Tibial nerve (tissue), 4 donors: ENCODE results near the gene CNIH3. TPM values are rescaled to one million over a fixed set of nuclear protein-coding genes. Genes with fewer than 3 reads are reported as not detected.

Experiments used
- DNase-seq, 2 donors: peaks; one replicate each; pipeline ENCODE4 v3.0.0-alpha.2; 2019; ENCODE audit warnings: low spot score in 2 of 2
- H3K27ac ChIP-seq, 4 donors: fragments of 200-600 bp; sonication (generic) in 3 of 4; one replicate each; pipeline ENCODE4 v1.5.1; 2017 to 2019; ENCODE audit warnings: mild to moderate bottlenecking in 1 of 4
- H3K27me3 ChIP-seq, 2 donors: fragments of 200-600 bp; sonication (generic) in 1 of 2; one replicate each; pipeline versions ENCODE4 v1.5.1 to v1.6.0; 2017 to 2019
- H3K36me3 ChIP-seq, 3 donors: fragments of 200-600 bp; sonication (generic); one replicate each; pipeline ENCODE4 v1.5.1; 2018 to 2019
- H3K4me1 ChIP-seq, 4 donors: fragments of 200-600 bp; sonication (generic) in 3 of 4; one replicate each; pipeline ENCODE4 v1.5.1; 2017 to 2019
- H3K4me3 ChIP-seq, 4 donors: fragments of 200-600 bp; sonication (generic) in 3 of 4; one replicate each; pipeline ENCODE4 v1.5.1; 2017 to 2019; ENCODE audit warnings: mild to moderate bottlenecking in 1 of 4, moderate library complexity in 1 of 4
- H3K9me3 ChIP-seq, 4 donors: fragments of 200-600 bp; sonication (generic) in 3 of 4; one replicate each; pipeline ENCODE4 v1.5.1; 2017 to 2019
- CTCF ChIP-seq, 5 experiments: fragments of 200-600 bp in 3 of 5; fragments of 450-650 bp in 2 of 5; sonication (generic) in 3 of 5; IDR thresholded peaks; one replicate each; pipeline ENCODE4 v1.5.1; 2016 to 2019; ENCODE audit warnings: antibody characterized with exemption in 5 of 5, mild to moderate bottlenecking in 3 of 5, moderate library complexity in 2 of 5
- EP300 ChIP-seq, 2 donors: sonication (generic); formaldehyde crosslinking; IDR thresholded peaks; one replicate each; pipeline ENCODE4 v1.6.1; 2017; ENCODE audit warnings: antibody characterized with exemption in 2 of 2, mild to moderate bottlenecking in 1 of 2
- POLR2A ChIP-seq, 2 donors: fragments of 450-650 bp; IDR thresholded peaks; one replicate each; pipeline ENCODE4 v1.6.1; 2017; ENCODE audit warnings: antibody characterized with exemption in 2 of 2, mild to moderate bottlenecking in 2 of 2, moderate library complexity in 2 of 2
- WGBS, 2 donors: methylation state at CpG; one replicate each; pipeline ENCODE4 v1.1.5; 2018; 5-methylcytosine and 5-hydroxymethylcytosine counted together
- total RNA-seq, 4 donors: library from RNA; depleted of rRNA; stranded (reverse); fragments of >200 nt; gene quantifications; one replicate each; pipeline ENCODE4 v1.1.0, GENCODE V29; 2016

Gene CNIH3
- total RNA-seq, 4 donors from 2014 or later, result 1.8 to 7.6 (median 4.7) TPM

- no peak for DNase-seq
- 49 to 52% methylated on average over 2 of the region's 2 CpGs for WGBS, 2 donors
- no peak for TF ChIP-seq CTCF (IDR thresholded peaks at IDR 0.05)
- no peak for TF ChIP-seq POLR2A (IDR thresholded peaks at IDR 0.05)
- no peak for TF ChIP-seq EP300 (IDR thresholded peaks at IDR 0.05)
Measured at GRCh38 chr1:224777180-224777579, 161.1 kb downstream of the CNIH3 start.

GRCh38 chr1:224779536-224779935 is 163.4 kb downstream of the CNIH3 start:
- Histone ChIP-seq H3K9me3 (no peaks in the 10 kb centered on the region), H3K36me3 (no peaks in the 10 kb centered on the region), H3K27me3 (no peaks in the 10 kb centered on the region), H3K4me3 (no peak overlapping the region), H3K4me1 (no peaks in the 10 kb centered on the region), H3K27ac (no peak overlapping the region)
- DNase-seq, result no peak
- TF ChIP-seq EP300 (IDR thresholded peaks at IDR 0.05) (no peak), POLR2A (IDR thresholded peaks at IDR 0.05) (no peak), CTCF (IDR thresholded peaks at IDR 0.05) (no peak)

More at GRCh38 chr1:224777180-224777579, 161.1 kb downstream of the CNIH3 start:
- Histone ChIP-seq H3K36me3 (no peaks in the 10 kb centered on the region), H3K27ac (no peak overlapping the region), H3K9me3 (no peaks in the 10 kb centered on the region), H3K4me1 (no peaks in the 10 kb centered on the region), H3K27me3 (no peaks in the 10 kb centered on the region), H3K4me3 (no peak overlapping the region)

- no peaks in the 10 kb centered on the region for H3K36me3 ChIP-seq
- no peak overlapping the region for H3K27ac ChIP-seq
- no peaks in the 10 kb centered on the region for H3K9me3 ChIP-seq
- no peak for DNase-seq
- no peaks in the 10 kb centered on the region for H3K27me3 ChIP-seq
- no peaks in the 10 kb centered on the region for H3K4me1 ChIP-seq
- no peak overlapping the region for H3K4me3 ChIP-seq
- 64 to 65% methylated on average over 5 of the region's 5 CpGs for WGBS, 2 donors
- TF ChIP-seq EP300 (IDR thresholded peaks at IDR 0.05) (no peak), POLR2A (IDR thresholded peaks at IDR 0.05) (no peak), CTCF (IDR thresholded peaks at IDR 0.05) (no peak)
Measured at GRCh38 chr1:224780736-224781135, 164.6 kb downstream of the CNIH3 start.

- TF ChIP-seq EP300 (IDR thresholded peaks at IDR 0.05) (no peak), POLR2A (IDR thresholded peaks at IDR 0.05) (no peak), CTCF (IDR thresholded peaks at IDR 0.05) (no peak)
- no peaks in the 10 kb centered on the region for H3K4me1 ChIP-seq
- 73 to 82% methylated on average over 2 of the region's 2 CpGs for WGBS, 2 donors
Measured at GRCh38 chr1:224781800-224782199, 165.7 kb downstream of the CNIH3 start.

GRCh38 chr1:224782281-224783000 is 166.3 kb downstream of the CNIH3 start:
- no peaks in the 10 kb centered on the region for H3K4me1 ChIP-seq
- H3K36me3 ChIP-seq, result no peaks in the 10 kb centered on the region
- H3K9me3 ChIP-seq, result no peaks in the 10 kb centered on the region
- no peak for TF ChIP-seq EP300 (IDR thresholded peaks at IDR 0.05)
- no peak for TF ChIP-seq POLR2A (IDR thresholded peaks at IDR 0.05)
- TF ChIP-seq CTCF (IDR thresholded peaks at IDR 0.05), result no peak
- H3K4me3 ChIP-seq, result no peak overlapping the region
- H3K27me3 ChIP-seq, result no peaks in the 10 kb centered on the region
- no peak overlapping the region for H3K27ac ChIP-seq
- no peak for DNase-seq
- WGBS, 2 donors, result 71 to 80% methylated on average over 2 of the region's 2 CpGs

More at GRCh38 chr1:224781800-224782199, 165.7 kb downstream of the CNIH3 start:
- H3K36me3 ChIP-seq, result no peaks in the 10 kb centered on the region
- H3K27me3 ChIP-seq, result no peaks in the 10 kb centered on the region
- H3K9me3 ChIP-seq, result no peaks in the 10 kb centered on the region
- H3K27ac ChIP-seq, result no peak overlapping the region
- no peak for DNase-seq
- no peak overlapping the region for H3K4me3 ChIP-seq
